ENCODE measurements around the gene HOOK2.

The HOOK2 gene

GRCh38 chr19:12766051-12766521 lies 9.3 kb downstream of the HOOK2 start:
- no peaks in the 10 kb centered on the region; the same call in 1 of the 2 replicates for H3K36me3 ChIP-seq (ENCODE audit: control insufficient read depth, insufficient read depth, low read length)
- DNase-seq (ENCODE audit: extremely low read depth, insufficient read length): peak; percentile 80
- TF ChIP-seq CTCF (IDR thresholded peaks at IDR 0.05; ENCODE audit: insufficient read depth, low read length, poor library complexity, severe bottlenecking): peak; percentile 89
- peak overlapping the region; percentile 43 for H3K4me3 ChIP-seq (replicated peaks; ENCODE audit: low read depth, low read length)
- H3K27me3 ChIP-seq (replicated peaks; ENCODE audit: control insufficient read depth, insufficient read depth, low read length): no peaks in the 10 kb centered on the region

DNA sequence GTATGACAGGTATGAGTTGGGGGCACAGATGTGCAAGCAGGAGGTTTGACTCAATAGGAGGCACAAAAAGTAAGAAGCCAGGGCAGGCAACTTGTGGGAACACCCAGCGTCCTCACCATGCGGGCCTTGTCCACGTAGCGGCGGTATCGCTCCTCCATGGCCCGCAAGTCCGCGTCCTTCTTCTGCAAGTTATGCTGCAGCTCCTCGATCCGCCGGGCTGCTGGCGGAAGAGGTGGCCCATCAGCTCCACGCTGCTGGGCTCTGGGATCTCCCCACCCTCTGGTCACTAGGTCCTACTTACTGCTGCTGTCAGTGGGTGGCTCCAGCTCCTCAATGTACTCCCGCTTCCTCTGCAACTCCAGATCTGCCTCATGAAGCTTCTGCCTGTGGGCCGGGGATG lies 10.7 kb downstream of the HOOK2 start:
- no peak for DNase-seq (ENCODE audit: extremely low read depth, insufficient read length)

GRCh38 chr19:12763100-12763499 lies 12.3 kb downstream of the HOOK2 start:
- DNase-seq (ENCODE audit: extremely low read depth, insufficient read length): no peak
- no peaks in the 10 kb centered on the region; the same call in 1 of the 2 replicates for H3K36me3 ChIP-seq (ENCODE audit: control insufficient read depth, insufficient read depth, low read length)
- TF ChIP-seq CTCF (IDR thresholded peaks at IDR 0.05; ENCODE audit: insufficient read depth, low read length, poor library complexity, severe bottlenecking): no peak

More for the DNA sequence above, 10.7 kb downstream of the HOOK2 start:
- Histone ChIP-seq H3K27me3 (replicated peaks; ENCODE audit: control insufficient read depth, insufficient read depth, low read length) (no peaks in the 10 kb centered on the region), H3K36me3 (ENCODE audit: control insufficient read depth, insufficient read depth, low read length) (no peaks in the 10 kb centered on the region; the same call in 1 of the 2 replicates), H3K4me3 (replicated peaks; ENCODE audit: low read depth, low read length) (no peak overlapping the region)
- no peak for TF ChIP-seq CTCF (IDR thresholded peaks at IDR 0.05; ENCODE audit: insufficient read depth, low read length, poor library complexity, severe bottlenecking)

DNA sequence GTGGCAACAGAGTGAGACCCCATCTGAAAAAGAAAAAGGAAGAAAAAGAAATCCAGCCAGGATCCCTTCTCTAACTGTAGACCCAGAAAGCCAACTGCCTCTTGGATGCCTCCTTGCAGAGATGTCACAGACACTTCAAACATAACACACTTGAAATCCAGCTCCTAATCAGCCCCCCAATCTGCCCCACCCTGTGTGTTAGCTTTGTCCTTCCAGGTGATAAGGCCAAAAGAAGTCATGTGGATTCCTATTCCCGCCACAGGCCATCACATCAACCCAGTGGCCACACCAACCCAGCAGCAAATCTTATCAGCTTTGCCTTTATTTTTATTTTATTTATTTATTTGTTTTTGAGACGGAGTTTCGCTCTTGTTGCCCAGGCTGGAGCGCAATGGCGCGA lies 15.7 kb downstream of the HOOK2 start:
- H3K27me3 ChIP-seq (replicated peaks; ENCODE audit: control insufficient read depth, insufficient read depth, low read length): no peaks in the 10 kb centered on the region
- H3K36me3 ChIP-seq (ENCODE audit: control insufficient read depth, insufficient read depth, low read length): no peaks in the 10 kb centered on the region; the same call in 1 of the 2 replicates
- no peak for DNase-seq (ENCODE audit: extremely low read depth, insufficient read length)
- no peak for TF ChIP-seq CTCF (IDR thresholded peaks at IDR 0.05; ENCODE audit: insufficient read depth, low read length, poor library complexity, severe bottlenecking)
- H3K4me3 ChIP-seq (replicated peaks; ENCODE audit: low read depth, low read length): no peak overlapping the region

More at GRCh38 chr19:12763100-12763499, 12.3 kb downstream of the HOOK2 start:
- Histone ChIP-seq H3K27me3 (replicated peaks; ENCODE audit: control insufficient read depth, insufficient read depth, low read length) (no peaks in the 10 kb centered on the region), H3K4me3 (replicated peaks; ENCODE audit: low read depth, low read length) (no peak overlapping the region)

- peak; percentile 83 for DNase-seq (ENCODE audit: extremely low read depth, insufficient read length)
- H3K4me3 ChIP-seq (replicated peaks; ENCODE audit: low read depth, low read length): peak overlapping the region; percentile 11
- no peaks in the 10 kb centered on the region for H3K27me3 ChIP-seq (replicated peaks; ENCODE audit: control insufficient read depth, insufficient read depth, low read length)
- no peaks in the 10 kb centered on the region for H3K36me3 ChIP-seq (ENCODE audit: control insufficient read depth, insufficient read depth, low read length)
- peak; percentile 74 for TF ChIP-seq CTCF (IDR thresholded peaks at IDR 0.05; ENCODE audit: insufficient read depth, low read length, poor library complexity, severe bottlenecking)
These were observed 17.6 kb downstream of the HOOK2 start for GRCh38 chr19:12757544-12758274.
